K562 (cell line): Measurements from ENCODE around the gene PIBF1. TPM values are rescaled to one million over a fixed set of nuclear protein-coding genes. Genes with fewer than 3 reads are reported as not detected.

ENCODE experiments used
- ASH1L ChIP-seq: fragments of 450-650 bp; IDR thresholded peaks from 2 replicates; pipeline ENCODE4 v1.6.1; 2018; ENCODE audit warnings: borderline replicate concordance, mild to moderate bottlenecking, low read depth; ENCODE audit not compliant: partially characterized antibody
- ATF1 ChIP-seq, 2 experiments: fragments of 450-650 bp in 1 of 2; IDR thresholded peaks; 2 replicates each; pipeline ENCODE4 v1.6.1; 2016; ENCODE audit warnings: missing compliant biosample characterization in 1 of 2, missing genetic modification characterization in 1 of 2
- HMGN3 ChIP-seq: IDR thresholded peaks from 2 replicates; pipeline ENCODE4 v1.6.1; 2011; ENCODE audit warnings: borderline replicate concordance, low read depth, mild to moderate bottlenecking, mixed read lengths, low read length; ENCODE audit not compliant: insufficient read length; ENCODE audit errors: extremely low read depth
- MGA ChIP-seq: fragments of 450-650 bp; IDR thresholded peaks from 2 replicates; pipeline ENCODE4 v1.6.1; 2016; ENCODE audit warnings: mild to moderate bottlenecking, moderate library complexity
- MNT ChIP-seq, 2 experiments: fragments of 450-650 bp; conservative IDR thresholded peaks; 2 replicates each; pipeline ENCODE4 v1.6.1; 2017; ENCODE audit warnings: mild to moderate bottlenecking in 2 of 2, moderate library complexity in 2 of 2
- NFYB ChIP-seq: IDR thresholded peaks from 2 replicates; pipeline ENCODE4 v1.6.1; 2011; ENCODE audit warnings: mild to moderate bottlenecking, moderate library complexity; ENCODE audit not compliant: insufficient read length; ENCODE audit errors: extremely low read depth
- POLR2G ChIP-seq: fragments of 200-400 bp; formaldehyde crosslinking; IDR thresholded peaks from 2 replicates; pipeline ENCODE4 v1.6.1; 2017; ENCODE audit warnings: low read depth, mild to moderate bottlenecking, antibody characterized with exemption, low read length, moderate library complexity
- SIN3A ChIP-seq, 2 experiments: fragments of 150-350 bp in 1 of 2; IDR thresholded peaks; 2 replicates each; pipeline ENCODE4 v1.6.1; 2011 to 2016; ENCODE audit warnings: borderline replicate concordance in 2 of 2, low read depth in 2 of 2, low read length in 2 of 2, mild to moderate bottlenecking in 2 of 2, moderate library complexity in 2 of 2; ENCODE audit not compliant: control insufficient read depth in 1 of 2
- polyA plus RNA-seq, 8 experiments: library from polyadenylated mRNA; depleted of rRNA in 4 of 8; stranded (reverse) in 5 of 8; unstranded in 3 of 8; fragments of >200 nt; fragmentation: Nextera tagmentation in 2 of 8; fragmentation: Illumina TruSeq in 1 of 8; extraction: Ambion mirVana in 2 of 8; extraction: Trizol in 1 of 8; gene quantifications; 2 replicates each; pipeline versions ENCODE4 v1.2.1 to v1.2.3, GENCODE V29; 2011 to 2014; ENCODE audit warnings: inconsistent platforms in 1 of 8, missing spikeins in 1 of 8
- total RNA-seq, 7 experiments: library from RNA; depleted of rRNA in 6 of 7; stranded (reverse); fragments of >200 nt in 6 of 7; fragmentation: Illumina TruSeq in 2 of 7; extraction: Trizol in 2 of 7; gene quantifications; 2 replicates each; pipeline versions ENCODE4 v1.2.1 to v1.2.3, GENCODE V29; 2011 to 2021; ENCODE audit warnings: low replicate concordance in 1 of 7

The PIBF1 gene
- total and polyA plus RNA-seq, 9 of the 15 experiments (the other 6 are each of a cell fraction or from before 2014, with no cell fraction given), result 9.1 to 28.8 (median 14.7) TPM

DNA sequence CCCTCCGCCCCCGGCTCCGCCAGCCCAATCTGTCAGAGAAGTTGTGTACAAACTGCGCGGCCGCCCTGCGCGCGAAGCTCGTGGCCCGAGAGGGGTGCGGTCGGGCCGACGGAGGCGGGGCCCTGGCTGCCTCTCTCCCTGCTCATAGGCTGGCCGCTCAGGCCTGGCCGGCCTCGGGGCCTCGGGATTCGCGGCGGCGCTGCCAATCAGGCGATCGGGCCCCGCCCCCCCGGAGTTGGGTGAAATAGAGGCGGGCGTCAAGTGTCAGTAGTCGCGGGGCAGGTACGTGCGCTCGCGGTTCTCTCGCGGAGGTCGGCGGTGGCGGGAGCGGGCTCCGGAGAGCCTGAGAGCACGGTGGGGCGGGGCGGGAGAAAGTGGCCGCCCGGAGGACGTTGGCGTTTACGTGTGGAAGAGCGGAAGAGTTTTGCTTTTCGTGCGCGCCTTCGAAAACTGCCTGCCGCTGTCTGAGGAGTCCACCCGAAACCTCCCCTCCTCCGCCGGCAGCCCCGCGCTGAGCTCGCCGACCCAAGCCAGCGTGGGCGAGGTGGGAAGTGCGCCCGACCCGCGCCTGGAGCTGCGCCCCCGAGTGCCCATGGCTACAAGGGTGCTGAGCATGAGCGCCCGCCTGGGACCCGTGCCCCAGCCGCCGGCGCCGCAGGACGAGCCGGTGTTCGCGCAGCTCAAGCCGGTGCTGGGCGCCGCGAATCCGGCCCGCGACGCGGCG, 277.0 kb downstream of the PIBF1 start, which contains the start of gene KLF5 (continued):
- peak; percentile 89 for TF ChIP-seq MGA
- TF ChIP-seq POLR2G, result peak; percentile 76
- peak; percentile 79 for TF ChIP-seq ASH1L
- TF ChIP-seq SIN3A (IDR thresholded peaks at IDR 0.05; ENCODE audit: borderline replicate concordance in 2 of 2, control insufficient read depth in 1 of 2, low read depth in 2 of 2, low read length in 2 of 2), result peak; percentile 27 to 32; a peak in 1 of 4 replicates
- TF ChIP-seq NFYB, result peak; percentile 88
- peak; percentile 73 to 84 for TF ChIP-seq MNT (conservative IDR thresholded peaks at IDR 0.05)
- peak; percentile 33 for TF ChIP-seq HMGN3
- no peak for TF ChIP-seq ATF1 (CRISPR knock-in tag; IDR thresholded peaks at IDR 0.05)
- TF ChIP-seq ATF1 (tag; IDR thresholded peaks at IDR 0.05), result peak; percentile 42; the same call in 1 of the 2 replicates
